Mesenchymal stem cell (in vitro differentiated cells and primary cell): Measurements from ENCODE around the gene ACVR2A. TPM values are rescaled to one million over a fixed set of nuclear protein-coding genes. Genes with fewer than 3 reads are reported as not detected.

Experiments used
- DNase-seq: peaks from one replicate; pipeline ENCODE4 v3.0.0-alpha.2; 2013
- H2AFZ ChIP-seq: one replicate; pipeline ENCODE4 v1.6.1; 2013; ENCODE audit warnings: low read depth, mild to moderate bottlenecking, control low read depth, inconsistent platforms, low read length, moderate library complexity
- H2AK5ac ChIP-seq: 2 replicates; pipeline ENCODE4 v1.6.1; 2013; ENCODE audit warnings: low read length, moderate library complexity, mild to moderate bottlenecking, inconsistent platforms; ENCODE audit not compliant: severe bottlenecking
- H2BK120ac ChIP-seq: one replicate; pipeline ENCODE4 v1.6.1; 2013; ENCODE audit warnings: low read depth, mild to moderate bottlenecking, inconsistent platforms, low read length, moderate library complexity
- H2BK12ac ChIP-seq, 2 experiments: one replicate each; pipeline ENCODE4 v1.6.1; 2013; ENCODE audit warnings: inconsistent platforms in 2 of 2, low read length in 2 of 2, mild to moderate bottlenecking in 2 of 2, moderate library complexity in 2 of 2, control low read depth in 1 of 2
- H2BK15ac ChIP-seq: one replicate; pipeline ENCODE4 v1.6.1; 2013; ENCODE audit warnings: mild to moderate bottlenecking, low read depth, inconsistent platforms; ENCODE audit not compliant: poor library complexity, severe bottlenecking
- H2BK5ac ChIP-seq: 2 replicates; pipeline ENCODE4 v1.6.1; 2013; ENCODE audit warnings: low read depth, mild to moderate bottlenecking, low read length, control low read depth, inconsistent platforms; ENCODE audit not compliant: poor library complexity, severe bottlenecking
- H3K14ac ChIP-seq, 2 experiments: one replicate each; pipeline ENCODE4 v1.6.1; 2013; ENCODE audit warnings: inconsistent platforms in 2 of 2, low read length in 2 of 2, control low read depth in 1 of 2, mild to moderate bottlenecking in 1 of 2, moderate library complexity in 1 of 2
- H3K18ac ChIP-seq, 2 experiments: one replicate each; pipeline ENCODE4 v1.6.1; 2013; ENCODE audit warnings: inconsistent platforms in 2 of 2, low read length in 2 of 2, control low read depth in 1 of 2, low read depth in 1 of 2, mild to moderate bottlenecking in 1 of 2
- H3K23ac ChIP-seq, 2 experiments: one replicate each; pipeline ENCODE4 v1.6.1; 2013; ENCODE audit warnings: inconsistent platforms in 2 of 2, low read length in 2 of 2, mild to moderate bottlenecking in 2 of 2, moderate library complexity in 2 of 2, control low read depth in 1 of 2
- H3K27ac ChIP-seq: 2 replicates; pipeline ENCODE4 v1.5.1; 2013; ENCODE audit warnings: mild to moderate bottlenecking, moderate library complexity, low read length, control low read depth, inconsistent platforms; ENCODE audit not compliant: poor library complexity, severe bottlenecking
- H3K27me3 ChIP-seq, 2 experiments: 2 replicates each; pipeline versions ENCODE4 v1.6.1 to v1.7.0; 2013; ENCODE audit warnings: low read length in 2 of 2, mild to moderate bottlenecking in 2 of 2, moderate library complexity in 2 of 2, control low read depth in 1 of 2, inconsistent platforms in 1 of 2; ENCODE audit not compliant: control insufficient read depth in 1 of 2, insufficient read depth in 1 of 2
- H3K36me3 ChIP-seq, 2 experiments: 2 replicates each; pipeline versions ENCODE4 v1.6.1 to v1.7.0; 2013; ENCODE audit warnings: low read length in 2 of 2, control low read depth in 1 of 2, inconsistent platforms in 1 of 2, low read depth in 1 of 2, mild to moderate bottlenecking in 1 of 2; ENCODE audit not compliant: insufficient read depth in 2 of 2, control insufficient read depth in 1 of 2
- H3K4ac ChIP-seq, 2 experiments: one replicate each; pipeline ENCODE4 v1.6.1; 2013; ENCODE audit warnings: inconsistent platforms in 2 of 2, low read length in 2 of 2, mild to moderate bottlenecking in 2 of 2, moderate library complexity in 2 of 2, control low read depth in 1 of 2, low read depth in 1 of 2
- H3K4me1 ChIP-seq: 2 replicates; pipeline ENCODE4 v1.6.1; 2013; ENCODE audit warnings: low read depth, low read length, control low read depth; ENCODE audit not compliant: control insufficient read depth, insufficient read depth
- H3K4me2 ChIP-seq: 2 replicates; pipeline ENCODE4 v1.6.1; 2013; ENCODE audit warnings: low read length, mild to moderate bottlenecking, inconsistent platforms; ENCODE audit not compliant: poor library complexity, severe bottlenecking
- H3K4me3 ChIP-seq, 2 experiments: 2 replicates each; pipeline versions ENCODE4 v1.5.1 to v1.7.0; 2013; ENCODE audit warnings: low read length in 2 of 2, mild to moderate bottlenecking in 2 of 2, control low read depth in 1 of 2, low read depth in 1 of 2; ENCODE audit not compliant: insufficient read depth in 1 of 2
- H3K79me1 ChIP-seq: replicated peaks from 2 replicates; pipeline ENCODE4 v1.6.1; 2013; ENCODE audit warnings: mild to moderate bottlenecking, control low read depth, low read length, inconsistent platforms; ENCODE audit not compliant: poor library complexity, severe bottlenecking
- H3K9ac ChIP-seq: 2 replicates; pipeline ENCODE4 v1.7.0; 2013; ENCODE audit warnings: mild to moderate bottlenecking, low read length, moderate library complexity
- H3K9me3 ChIP-seq: 2 replicates; pipeline ENCODE4 v1.7.0; 2013; ENCODE audit warnings: mild to moderate bottlenecking, low read length; ENCODE audit not compliant: control insufficient read depth
- H4K8ac ChIP-seq: one replicate; pipeline ENCODE4 v1.6.1; 2013; ENCODE audit warnings: inconsistent platforms, mild to moderate bottlenecking, low read length, moderate library complexity
- H4K91ac ChIP-seq: one replicate; pipeline ENCODE4 v1.6.1; 2013; ENCODE audit warnings: mild to moderate bottlenecking, low read length, inconsistent platforms
- WGBS: methylation state at CpG from one replicate; pipeline ENCODE4 v1.1.7; 2013; ENCODE audit warnings: mixed read lengths; 5-methylcytosine and 5-hydroxymethylcytosine counted together
- small RNA-seq: library from polyadenylated mRNA; stranded (forward); fragments of <200 nt; extraction: miRNeasy Mini kit (QIAGEN cat#:217004); gene quantifications from one replicate; pipeline ENCODE3, GENCODE V24; 2013; ENCODE audit warnings: low read depth

ACVR2A gene

GRCh38 chr2:147968571-147968970, 123.7 kb downstream of the ACVR2A start:
- Histone ChIP-seq H4K8ac (no peak overlapping the region), H2BK120ac (no peak overlapping the region), H2BK5ac (no peak overlapping the region), H3K23ac (no peak overlapping the region), H3K36me3 (peaks cover 1 to 32% of the 10 kb centered on the region in 2 experiments), H3K79me1 (peaks cover 5% of the 10 kb centered on the region), H3K9me3 (peaks cover 32% of the 10 kb centered on the region), H3K18ac (no peak overlapping the region), H2BK15ac (no peak overlapping the region), H3K4ac (no peak overlapping the region), H3K4me3 (no peak overlapping the region), H2BK12ac (no peak overlapping the region), H3K14ac (no peak overlapping the region), H4K91ac (no peak overlapping the region), H3K27me3 (no peaks in the 10 kb centered on the region), H2AFZ (no peak overlapping the region), H3K27ac (no peak overlapping the region), H2AK5ac (no peak overlapping the region), H3K9ac (no peak overlapping the region), H3K4me2 (no peak overlapping the region), H3K4me1 (no peaks in the 10 kb centered on the region)
- 100% methylated on average over 2 of the region's 2 CpGs for WGBS
- no peak for DNase-seq

DNA sequence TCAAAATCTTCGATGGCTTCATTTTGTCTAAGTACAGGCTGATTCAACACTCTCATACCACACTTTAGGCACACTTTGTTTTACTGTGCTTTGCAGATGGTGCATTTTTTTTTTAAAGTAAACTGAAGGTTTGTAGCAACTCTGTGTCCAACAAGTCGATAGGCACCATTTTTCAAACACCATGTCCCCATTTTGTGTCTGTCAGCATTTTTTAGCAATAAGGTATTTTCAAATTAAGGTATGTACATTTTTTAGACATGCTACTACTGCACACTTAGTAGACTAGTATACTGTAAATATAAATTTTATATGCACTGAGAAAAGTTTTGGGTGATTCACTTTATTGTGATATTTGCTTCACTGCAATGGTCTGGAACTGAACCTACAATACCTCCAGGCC, 131.3 kb downstream of the ACVR2A start:
- Histone ChIP-seq H3K4me3 (no peak overlapping the region), H2BK15ac (no peak overlapping the region), H3K4ac (no peak overlapping the region), H4K8ac (no peak overlapping the region), H2AFZ (no peak overlapping the region), H2AK5ac (no peak overlapping the region), H3K4me1 (no peaks in the 10 kb centered on the region), H3K14ac (no peak overlapping the region), H3K9me3 (peaks cover 3% of the 10 kb centered on the region), H2BK120ac (no peak overlapping the region), H2BK12ac (no peak overlapping the region), H3K36me3 (peaks cover 11% of the 10 kb centered on the region in 2 experiments), H3K79me1 (peaks cover 20% of the 10 kb centered on the region), H3K23ac (no peak overlapping the region), H3K27ac (no peak overlapping the region), H3K27me3 (no peaks in the 10 kb centered on the region), H3K9ac (no peak overlapping the region), H2BK5ac (no peak overlapping the region), H4K91ac (no peak overlapping the region), H3K4me2 (no peak overlapping the region), H3K18ac (no peak overlapping the region)
- WGBS, result 100% methylated on average over 1 of the region's 2 CpGs
- DNase-seq, result no peak

DNA sequence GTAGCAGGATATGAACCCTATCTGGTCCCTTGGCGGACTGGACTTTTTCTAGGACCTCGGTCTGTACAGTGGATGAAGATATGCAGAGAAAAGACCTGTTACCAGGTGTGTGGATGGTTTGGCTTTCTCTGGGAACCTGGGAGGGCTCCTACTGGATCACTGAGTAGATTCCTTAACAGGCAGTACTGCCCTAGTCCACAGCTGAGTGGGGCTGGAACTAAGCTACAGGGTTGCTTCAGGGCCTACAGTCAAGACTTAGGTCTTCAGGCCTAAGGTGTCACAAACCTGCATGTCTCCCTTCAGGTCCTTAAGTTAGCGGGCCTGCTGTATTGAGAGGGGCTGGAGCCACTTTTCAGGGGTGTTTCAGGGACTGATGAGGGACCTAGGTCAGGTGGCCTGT, 132.8 kb downstream of the ACVR2A start:
- Histone ChIP-seq H3K27me3 (no peaks in the 10 kb centered on the region), H3K14ac (no peak overlapping the region), H3K4ac (no peak overlapping the region), H2BK120ac (no peak overlapping the region), H3K79me1 (peaks cover 21% of the 10 kb centered on the region), H2BK5ac (no peak overlapping the region), H3K9ac (no peak overlapping the region), H3K27ac (no peak overlapping the region), H2AK5ac (no peak overlapping the region), H3K9me3 (peaks cover 3% of the 10 kb centered on the region), H3K18ac (no peak overlapping the region), H3K4me1 (no peaks in the 10 kb centered on the region), H2BK12ac (no peak overlapping the region), H4K91ac (no peak overlapping the region), H2AFZ (no peak overlapping the region), H3K4me2 (no peak overlapping the region), H3K36me3 (peaks cover 5 to 11% of the 10 kb centered on the region in 2 experiments), H4K8ac (no peak overlapping the region), H2BK15ac (no peak overlapping the region), H3K4me3 (no peak overlapping the region), H3K23ac (no peak overlapping the region)
- no peak for DNase-seq
- 96% methylated on average over 3 of the region's 3 CpGs for WGBS

Small RNA genes lying within 50 kb of the gene (small RNA-seq; reads per million reads assigned to genes)
- gene RNU6-1275P, result not detected
